H1 (cell line): ENCODE data around the gene CBARP. TPM values are rescaled to one million over a fixed set of nuclear protein-coding genes. Genes with fewer than 3 reads are reported as not detected.

Experiments
- CTCF ChIA-PET: fragments of 300-600 bp; sonication (Branson Sonifier 250); formaldehyde crosslinking; loops from one replicate; lab custom pipeline; 2021; ENCODE audit not compliant: partially characterized antibody; lab: Charles Lee
- POLR2A ChIA-PET: fragments of 300-600 bp; sonication (Branson Sonifier 250); formaldehyde crosslinking; loops from one replicate; lab custom pipeline; 2021; ENCODE audit warnings: inconsistent platforms; ENCODE audit not compliant: partially characterized antibody; lab: Charles Lee
- DNase-seq, 2 experiments: peaks; one replicate each; pipeline versions ENCODE4 v3.0.0 to v3.0.0-alpha.2; 2010 to 2022; ENCODE audit warnings: low spot score in 2 of 2, low read depth in 1 of 2, mixed read lengths in 1 of 2
- FAIRE-seq: peaks from 2 replicates; lab custom pipeline; 2011; peaks lifted over from hg19 to GRCh38; lab: Jason Lieb, UNC
- H2AFZ ChIP-seq: 2 replicates; pipeline ENCODE4 v1.8.1; 2012; ENCODE audit warnings: low read length, inconsistent platforms
- H2AK5ac ChIP-seq: 2 replicates; pipeline ENCODE4 v1.6.1; 2013; ENCODE audit warnings: low read depth, low read length
- H2BK120ac ChIP-seq: replicated peaks from 2 replicates; pipeline ENCODE3; 2013; ENCODE audit warnings: low read depth, low read length, inconsistent platforms
- H2BK12ac ChIP-seq: 2 replicates; pipeline ENCODE4 v1.6.1; 2013; ENCODE audit warnings: low read depth, low read length
- H2BK15ac ChIP-seq: 2 replicates; pipeline ENCODE4 v1.6.1; 2013; ENCODE audit warnings: low read length
- H2BK20ac ChIP-seq: 2 replicates; pipeline ENCODE4 v1.6.1; 2013; ENCODE audit warnings: low read length
- H2BK5ac ChIP-seq: 2 replicates; pipeline ENCODE4 v1.6.1; 2013; ENCODE audit warnings: low read depth, low read length
- H3K14ac ChIP-seq: 2 replicates; pipeline ENCODE4 v1.6.1; 2013; ENCODE audit warnings: inconsistent platforms; ENCODE audit not compliant: insufficient read length
- H3K18ac ChIP-seq: 2 replicates; pipeline ENCODE4 v1.6.1; 2013; ENCODE audit warnings: low read length; ENCODE audit errors: extremely low read depth
- H3K23ac ChIP-seq: 2 replicates; pipeline ENCODE4 v1.6.1; 2013; ENCODE audit warnings: inconsistent platforms; ENCODE audit not compliant: insufficient read length
- H3K23me2 ChIP-seq: 2 replicates; pipeline ENCODE4 v1.6.1; 2013; ENCODE audit warnings: low read depth, low read length
- H3K27ac ChIP-seq: 2 replicates; pipeline ENCODE4 v1.6.1; 2011; ENCODE audit warnings: low read depth, low read length, inconsistent platforms
- H3K27me3 ChIP-seq, 4 experiments: replicated peaks in 1 of 4; 1 replicate in 1 of 4; 2 replicates in 3 of 4; pipeline versions ENCODE4 v1.6.1 to v1.8.1; 2011 to 2013; ENCODE audit warnings: low read length in 3 of 4, mild to moderate bottlenecking in 3 of 4, inconsistent platforms in 2 of 4, mixed read lengths in 2 of 4, moderate library complexity in 1 of 4; ENCODE audit not compliant: control insufficient read depth in 3 of 4, insufficient read depth in 3 of 4; ENCODE audit errors: extremely low read depth in 1 of 4
- H3K36me3 ChIP-seq, 4 experiments: 2 replicates each; pipeline versions ENCODE4 v1.6.1 to v1.8.1; 2011 to 2013; ENCODE audit warnings: mild to moderate bottlenecking in 4 of 4, low read length in 3 of 4, moderate library complexity in 2 of 4, control low read depth in 1 of 4, inconsistent platforms in 1 of 4; ENCODE audit not compliant: insufficient read depth in 4 of 4, control insufficient read depth in 2 of 4
- H3K4ac ChIP-seq: replicated peaks from 2 replicates; pipeline ENCODE3; 2013; ENCODE audit warnings: low read length, low read depth, mixed read lengths, inconsistent platforms; ENCODE audit not compliant: insufficient read length
- H3K4me1 ChIP-seq, 4 experiments: replicated peaks in 1 of 4; 1 replicate in 1 of 4; 2 replicates in 3 of 4; pipeline versions ENCODE4 v1.6.1 to v1.8.1; 2011 to 2013; ENCODE audit warnings: low read length in 3 of 4, inconsistent platforms in 2 of 4, mixed read lengths in 1 of 4; ENCODE audit not compliant: insufficient read depth in 4 of 4, control insufficient read depth in 3 of 4
- H3K4me2 ChIP-seq, 2 experiments: 2 replicates each; pipeline versions ENCODE4 v1.6.1 to v1.8.1; 2011 to 2013; ENCODE audit warnings: low read depth in 2 of 2, low read length in 2 of 2, control low read depth in 1 of 2, inconsistent platforms in 1 of 2, mild to moderate bottlenecking in 1 of 2; ENCODE audit not compliant: insufficient read depth in 1 of 2
- H3K4me3 ChIP-seq, 4 experiments: fragments of 200-600, 300-600 bp in 1 of 4; sonication (generic), shearing (Covaris generic), sonication (Bioruptor Twin) in 1 of 4; 2 replicates each; pipeline versions ENCODE4 v1.5.1 to v1.8.1; 2011 to 2016; ENCODE audit warnings: low read length in 4 of 4, low read depth in 3 of 4, control low read depth in 2 of 4, inconsistent platforms in 2 of 4, mild to moderate bottlenecking in 2 of 4, mixed read lengths in 1 of 4, moderate library complexity in 1 of 4; ENCODE audit not compliant: insufficient read depth in 2 of 4; ENCODE audit errors: extremely low read depth in 1 of 4
- H3K56ac ChIP-seq: replicated peaks from 2 replicates; pipeline ENCODE3; 2013; ENCODE audit warnings: low read depth, mild to moderate bottlenecking, mixed read lengths, low read length, inconsistent platforms; ENCODE audit not compliant: insufficient read length
- H3K79me1 ChIP-seq: 2 replicates; pipeline ENCODE4 v1.6.1; 2013; ENCODE audit warnings: low read depth, low read length, control low read depth
- H3K79me2 ChIP-seq, 2 experiments: 2 replicates each; pipeline versions ENCODE4 v1.6.1 to v1.8.1; 2012 to 2013; ENCODE audit warnings: low read length in 2 of 2, mild to moderate bottlenecking in 2 of 2, inconsistent platforms in 1 of 2; ENCODE audit not compliant: insufficient read depth in 2 of 2, control insufficient read depth in 1 of 2
- H3K9ac ChIP-seq, 4 experiments: replicated peaks in 1 of 4; 1 replicate in 1 of 4; 2 replicates in 3 of 4; pipeline versions ENCODE4 v1.6.1 to v1.8.1; 2011 to 2013; ENCODE audit warnings: low read depth in 3 of 4, low read length in 3 of 4, control low read depth in 2 of 4, mild to moderate bottlenecking in 2 of 4, moderate library complexity in 2 of 4, inconsistent platforms in 1 of 4; ENCODE audit errors: extremely low read depth in 1 of 4
- H3K9me3 ChIP-seq, 2 experiments: 2 replicates each; pipeline versions ENCODE4 v1.6.1 to v1.8.1; 2012 to 2013; ENCODE audit warnings: mild to moderate bottlenecking in 2 of 2, moderate library complexity in 2 of 2, control low read depth in 1 of 2, inconsistent platforms in 1 of 2, low read depth in 1 of 2, low read length in 1 of 2, mixed read lengths in 1 of 2; ENCODE audit not compliant: insufficient read depth in 2 of 2
- H4K20me1 ChIP-seq, 2 experiments: replicated peaks in 1 of 2; 2 replicates each; pipeline versions ENCODE3 to v1.8.1; 2011 to 2013; ENCODE audit warnings: inconsistent platforms in 2 of 2, low read length in 2 of 2, mild to moderate bottlenecking in 1 of 2; ENCODE audit not compliant: insufficient read depth in 2 of 2, control insufficient read depth in 1 of 2
- H4K5ac ChIP-seq: 2 replicates; pipeline ENCODE4 v1.6.1; 2013; ENCODE audit warnings: low read length, low read depth, mixed read lengths, inconsistent platforms; ENCODE audit not compliant: insufficient read length
- H4K8ac ChIP-seq: 2 replicates; pipeline ENCODE4 v1.8.0; 2013; ENCODE audit warnings: mild to moderate bottlenecking, moderate library complexity, low read length, inconsistent platforms; ENCODE audit not compliant: insufficient read depth; ENCODE audit errors: extremely low read depth
- H4K91ac ChIP-seq: replicated peaks from 2 replicates; pipeline ENCODE3; 2013; ENCODE audit warnings: low read length, mixed read lengths, inconsistent platforms; ENCODE audit not compliant: insufficient read length
- SP2 ChIP-seq: IDR thresholded peaks from 2 replicates; pipeline ENCODE4 v1.6.1; 2012; ENCODE audit warnings: mild to moderate bottlenecking, low read length, inconsistent platforms
- SP4 ChIP-seq: IDR thresholded peaks from 2 replicates; pipeline ENCODE4 v1.6.1; 2012; ENCODE audit warnings: low read length, inconsistent platforms
- WGBS, 2 experiments: shearing (Covaris generic) in 1 of 2; methylation state at CpG; one replicate each; pipeline versions ENCODE4 v1.1.6 to v1.1.7; 2013 to 2015; ENCODE audit warnings: low lambda C conversion rate in 2 of 2, mixed read lengths in 2 of 2, inconsistent platforms in 1 of 2, low coverage in 1 of 2, missing lambda C conversion rate in 1 of 2; ENCODE audit not compliant: insufficient replicate concordance in 2 of 2, insufficient coverage in 1 of 2, insufficient read length in 1 of 2; ENCODE audit errors: extremely low coverage in 1 of 2, missing lambda C conversion rate in 1 of 2; 5-methylcytosine and 5-hydroxymethylcytosine counted together
- polyA plus RNA-seq, 7 experiments: library from polyadenylated mRNA; depleted of rRNA in 3 of 7; stranded (reverse) in 5 of 7; unstranded in 2 of 7; fragments of >200 nt in 5 of 7; fragments of 200-250 nt in 2 of 7; gene quantifications; 1 replicate in 5 of 7; 2 replicates in 1 of 7; 4 replicates in 1 of 7; pipeline versions ENCODE4 v1.2.1 to v1.2.3, GENCODE V29; 2011 to 2013; ENCODE audit warnings: missing spikeins in 2 of 7, mixed read lengths in 2 of 7
- total RNA-seq: library from RNA; stranded (reverse); fragmentation: NEBNext Ultra II Directional; extraction: Animal tissue kit (Norgen Biotek cat#: 25700); gene quantifications from 2 replicates; pipeline ENCODE4 v1.2.1, GENCODE V29; 2021

The CBARP gene
- total and polyA plus RNA-seq, 2 of the 8 experiments (the other 6 are each of a cell fraction or from before 2014, with no cell fraction given) = 4.9 to 14.7 TPM

DNA sequence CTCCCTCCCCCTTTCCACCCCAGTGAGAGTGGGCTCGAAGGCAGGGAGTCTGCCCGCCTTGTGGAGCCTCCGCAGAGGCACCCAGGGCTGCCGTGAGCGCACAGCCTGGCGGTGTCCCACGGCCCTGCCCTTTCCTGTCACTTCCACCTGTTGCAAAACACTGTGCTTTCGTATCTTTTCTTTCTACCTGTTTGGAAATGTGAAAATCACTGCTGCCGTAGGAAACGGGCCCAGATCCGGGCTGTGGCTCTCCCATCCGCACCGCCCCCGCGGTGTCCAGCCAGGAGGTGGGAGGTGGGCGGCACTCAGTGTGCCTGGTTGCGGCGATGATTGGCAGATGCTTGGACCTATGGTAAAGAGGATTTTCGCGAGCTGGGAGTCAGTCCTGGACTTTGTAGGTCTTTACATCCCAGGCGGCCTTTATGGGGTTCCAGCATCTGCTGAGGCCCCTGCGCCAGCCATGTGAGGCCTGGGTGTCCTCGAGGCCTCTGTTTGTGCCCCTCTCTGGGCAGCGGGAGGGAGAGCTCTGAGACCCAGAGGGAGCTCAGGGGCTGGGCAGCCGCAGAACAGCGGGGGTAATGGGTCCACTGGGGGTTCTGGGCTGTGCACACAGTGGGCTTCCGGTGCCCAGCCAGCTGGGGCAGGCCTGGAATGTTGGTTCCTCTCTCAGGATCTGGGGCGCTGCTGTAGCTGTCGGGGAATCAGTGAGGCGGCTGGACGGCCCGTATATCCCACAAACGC lies 26.1 kb downstream of the CBARP start:
- Histone ChIP-seq H3K4me3 (no peak overlapping the region), H3K23ac (no peak overlapping the region), H2BK120ac (no peak overlapping the region), H2BK12ac (no peak overlapping the region), H3K27me3 (no peaks in the 10 kb centered on the region), H4K91ac (peak overlapping the region; percentile 55), H3K36me3 (peaks cover 0 to 8% (median 0%) of the 10 kb centered on the region in 4 experiments; a peak in 2 of 8 replicates), H3K14ac (no peak overlapping the region), H3K4me1 (peaks cover 0 to 20% (median 16%) of the 10 kb centered on the region in 4 experiments; a peak in 6 of 7 replicates), H2AFZ (no peak overlapping the region), H3K9me3 (no peaks in the 10 kb centered on the region), H3K4me2 (no peak overlapping the region), H2BK20ac (no peak overlapping the region), H2BK15ac (no peak overlapping the region), H3K79me1 (peaks cover 26% of the 10 kb centered on the region), H4K8ac (peak overlapping the region; percentile 80; the same call in 1 of the 2 replicates), H2BK5ac (peak overlapping the region; percentile 75; the same call in 1 of the 2 replicates), H2AK5ac (no peak overlapping the region), H3K27ac (peak overlapping the region; percentile 19; the same call in 1 of the 2 replicates), H3K23me2 (peaks cover 6% of the 10 kb centered on the region), H3K4ac (no peak overlapping the region), H4K5ac (no peak overlapping the region), H4K20me1 (peaks cover 28 to 39% of the 10 kb centered on the region in 2 experiments), H3K56ac (no peak overlapping the region), H3K9ac (no peak overlapping the region), H3K18ac (no peak overlapping the region), H3K79me2 (peaks cover 22 to 96% of the 10 kb centered on the region in 2 experiments; a peak in 3 of 4 replicates)
- TF ChIP-seq SP2 (peak; percentile 17; the same call in 1 of the 2 replicates), SP4 (no peak)
- DNase-seq = no peak
- ChIA-PET POLR2A (interaction anchor here (0.8 to 2.1 kb wide), 9 partner anchors 10 to 125 kb away, joined by 3 to 8 read pairs (median 4); partner anchors contain the start of genes CIRBP and GPX4), CTCF (interaction anchor here (0.6 to 6.6 kb wide), 7 partner anchors 8 to 106 kb away, joined by 3 to 56 read pairs (median 3); no protein-coding TSS in a partner anchor)
- no peak for FAIRE-seq
- 92% methylated on average over 33 of the region's 33 CpGs; no CpG with 5 or more reads in 1 of the 2 experiments for WGBS, 2 experiments
